Amygdala (tissue), 56 donors: ENCODE results near the gene PELI1.
A peak's percentile ranks its signal among the peaks of the same experiment; 100 is the strongest.

Source experiments
- DNase-seq, 56 donors: peaks; one replicate each; lab custom pipeline; 2025; lab: John Stamatoyannopoulos, UW

Gene PELI1, protein sequence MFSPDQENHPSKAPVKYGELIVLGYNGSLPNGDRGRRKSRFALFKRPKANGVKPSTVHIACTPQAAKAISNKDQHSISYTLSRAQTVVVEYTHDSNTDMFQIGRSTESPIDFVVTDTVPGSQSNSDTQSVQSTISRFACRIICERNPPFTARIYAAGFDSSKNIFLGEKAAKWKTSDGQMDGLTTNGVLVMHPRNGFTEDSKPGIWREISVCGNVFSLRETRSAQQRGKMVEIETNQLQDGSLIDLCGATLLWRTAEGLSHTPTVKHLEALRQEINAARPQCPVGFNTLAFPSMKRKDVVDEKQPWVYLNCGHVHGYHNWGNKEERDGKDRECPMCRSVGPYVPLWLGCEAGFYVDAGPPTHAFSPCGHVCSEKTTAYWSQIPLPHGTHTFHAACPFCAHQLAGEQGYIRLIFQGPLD

DNA sequence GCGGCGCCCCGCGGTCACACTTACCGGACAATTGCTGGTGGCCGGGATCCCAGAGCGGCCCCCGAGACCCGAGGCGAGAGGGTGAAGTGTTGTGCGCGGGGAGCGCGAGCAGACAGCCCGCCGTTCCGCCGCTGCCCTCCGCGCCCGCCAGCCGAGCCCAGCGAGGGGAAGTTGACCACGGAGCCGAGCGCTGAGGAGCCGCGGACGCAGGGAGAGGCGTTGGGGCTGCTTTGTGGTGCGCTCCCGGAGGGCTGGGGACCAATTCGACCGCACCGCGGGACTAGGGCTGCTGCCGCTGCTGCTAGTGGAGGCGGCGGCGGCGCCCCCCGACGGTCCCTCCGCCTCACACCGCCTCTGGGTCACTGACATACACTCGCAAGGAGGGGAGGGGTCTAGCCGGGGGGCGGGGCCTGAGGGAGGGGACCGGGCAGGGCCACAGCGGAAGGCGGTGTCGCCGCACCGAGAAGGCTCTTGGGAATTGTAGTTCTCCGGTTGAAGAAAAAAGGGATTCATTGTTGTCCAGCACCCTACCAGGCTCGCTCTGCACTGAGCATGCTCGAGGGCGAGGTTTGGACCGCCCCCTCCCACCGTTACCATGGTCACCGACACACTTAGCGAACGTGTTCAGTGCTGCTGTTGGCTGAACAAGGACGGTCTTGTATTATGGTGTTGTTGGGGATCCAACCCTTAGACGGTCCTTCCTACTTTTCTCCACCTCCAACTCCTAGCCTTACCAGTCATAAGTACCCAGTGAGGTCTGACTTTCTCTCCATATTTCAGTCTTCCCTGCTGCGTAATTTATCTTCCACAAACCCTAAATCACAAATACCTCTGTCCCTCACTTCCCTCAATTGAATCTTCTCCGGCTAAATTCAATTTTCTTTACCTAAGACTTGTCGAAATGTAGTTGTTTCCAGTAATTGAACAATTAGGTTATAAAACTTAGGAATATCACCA lies at the start of gene PELI1:
Gene PELI1, minus strand, starts transcription at position 364 of the 957 bp plus-strand sequence. CDS start 36,110 bp downstream, outside the sequence.
- DNase-seq = peak; percentile 53 to 99 (median 97)

- no peak for DNase-seq
These were observed 49.3 kb upstream of the PELI1 start for GRCh38 chr2:64193491-64193890.

- no peak for DNase-seq
These were observed 48.5 kb upstream of the PELI1 start for GRCh38 chr2:64192664-64193105.

DNA sequence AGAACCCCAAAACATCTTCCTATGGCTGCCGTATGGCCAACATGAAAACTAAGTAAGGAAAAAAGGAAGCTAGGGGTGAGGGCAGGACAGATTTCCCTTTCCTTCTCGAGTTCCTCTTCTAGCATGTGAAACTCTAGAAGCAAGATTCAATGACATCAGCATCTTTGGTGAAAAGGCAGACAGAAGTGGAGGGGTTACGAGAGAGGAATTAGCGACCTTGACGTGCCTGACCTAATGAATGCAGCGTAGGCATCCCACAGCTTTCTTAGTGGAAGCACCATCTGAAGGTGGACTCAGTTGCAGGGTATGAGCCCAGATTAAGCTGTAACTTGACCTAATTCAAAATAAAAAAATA lies 47.9 kb upstream of the PELI1 start:
- peak in 1 of 56 donors; percentile 22 for DNase-seq

DNA sequence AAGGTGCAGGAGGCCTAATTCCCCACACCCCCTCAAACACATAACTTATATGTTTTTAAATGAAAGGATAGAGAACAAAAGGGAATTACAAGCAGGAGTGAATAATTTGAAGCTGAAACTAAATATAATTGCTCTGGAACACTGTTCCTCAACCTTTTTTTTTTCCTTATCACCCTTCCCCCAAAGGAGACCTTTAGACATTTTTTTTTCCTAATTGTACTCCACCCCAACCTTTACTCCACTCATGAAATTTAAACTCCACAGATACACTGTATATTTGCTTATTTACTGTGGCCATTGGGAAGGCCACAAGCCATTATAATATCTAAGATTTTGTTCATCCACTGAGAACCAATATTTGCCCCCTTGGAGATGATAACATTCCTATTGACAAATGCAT lies 45.4 kb upstream of the PELI1 start:
- DNase-seq = no peak

DNA sequence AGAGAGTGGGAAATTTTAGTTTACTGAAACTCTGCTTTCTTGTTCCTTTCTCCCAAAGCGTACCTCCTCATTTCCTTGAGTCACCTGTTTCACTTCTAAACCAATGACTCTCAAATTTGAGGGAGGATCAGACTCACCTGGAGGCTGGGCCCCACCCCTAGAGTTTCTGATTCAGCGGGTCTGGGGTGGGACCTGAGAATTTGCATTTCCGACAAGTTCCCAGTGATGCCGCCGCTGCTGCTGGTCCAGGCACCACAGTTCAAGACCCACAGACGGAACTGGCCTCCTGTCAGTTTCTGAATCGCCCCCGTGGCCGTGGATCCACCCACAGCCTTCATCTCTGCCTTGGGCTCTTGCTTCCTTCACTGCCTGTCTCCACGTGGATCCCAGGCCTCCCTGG lies 44.9 kb upstream of the PELI1 start:
- DNase-seq = no peak

DNA sequence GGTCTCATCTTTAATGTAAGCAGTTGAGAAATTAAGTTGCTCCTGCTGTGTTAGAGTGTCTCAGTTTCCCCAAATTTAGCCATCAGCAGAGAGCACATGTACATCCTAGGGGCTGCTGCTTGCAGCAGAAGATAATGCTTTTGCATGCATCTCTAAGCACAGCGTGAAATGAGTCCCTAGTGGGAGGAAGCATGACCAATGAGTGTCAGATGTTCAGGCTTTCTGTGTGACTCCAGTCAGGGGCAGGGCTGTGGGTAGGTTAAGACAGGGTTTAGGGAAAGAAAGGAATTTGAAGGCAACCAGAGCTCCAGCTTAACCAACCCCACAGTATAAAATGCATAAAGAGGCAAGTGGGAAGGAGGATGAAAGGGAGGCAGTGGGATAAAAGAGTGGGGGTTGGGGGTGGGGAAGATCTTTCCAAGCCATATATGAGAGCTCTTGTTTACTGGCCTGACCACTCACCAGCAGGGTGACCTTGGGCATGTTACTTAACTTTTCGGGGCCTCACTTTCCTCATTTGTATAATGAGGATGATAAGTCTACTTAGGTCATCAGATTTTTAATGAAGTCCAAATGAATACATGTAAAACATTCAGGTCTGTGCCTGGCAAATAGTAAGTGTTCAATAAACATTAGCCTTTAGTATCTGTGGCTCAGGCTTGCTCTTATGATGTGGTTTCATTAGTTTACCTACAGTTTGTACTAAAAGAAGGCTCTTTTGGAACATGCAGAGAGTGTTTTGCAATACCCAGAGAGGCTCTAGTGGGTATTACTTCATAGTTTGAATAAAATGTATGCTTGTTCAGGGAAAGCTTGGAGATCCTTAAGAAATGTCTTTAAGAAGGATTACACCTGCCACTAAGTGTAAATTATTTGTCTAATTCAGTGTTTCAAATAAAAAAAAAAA lies 42.7 kb upstream of the PELI1 start:
- no peak for DNase-seq

- no peak for DNase-seq
These were observed 35.5 kb upstream of the PELI1 start for GRCh38 chr2:64179582-64180321.

DNA sequence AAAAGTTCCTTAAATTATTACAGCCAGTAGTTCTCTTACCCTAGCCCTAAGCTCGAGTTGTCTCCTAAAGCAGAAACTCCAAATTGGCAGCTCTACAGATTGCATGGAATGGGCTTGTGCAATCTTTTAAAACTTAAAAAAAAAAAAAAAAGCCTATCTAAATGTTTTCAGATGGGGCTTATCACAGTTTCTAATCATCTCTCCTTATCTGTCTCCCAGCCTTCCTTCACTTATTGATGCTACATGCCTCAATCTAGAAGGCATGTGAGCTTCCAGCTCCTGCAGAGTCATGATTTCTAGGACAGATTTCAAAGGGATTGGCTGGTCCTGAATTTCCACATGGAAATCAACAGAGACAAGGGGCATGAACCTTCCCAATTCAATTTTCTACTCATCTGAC lies 33.1 kb upstream of the PELI1 start:
- DNase-seq = no peak

DNA sequence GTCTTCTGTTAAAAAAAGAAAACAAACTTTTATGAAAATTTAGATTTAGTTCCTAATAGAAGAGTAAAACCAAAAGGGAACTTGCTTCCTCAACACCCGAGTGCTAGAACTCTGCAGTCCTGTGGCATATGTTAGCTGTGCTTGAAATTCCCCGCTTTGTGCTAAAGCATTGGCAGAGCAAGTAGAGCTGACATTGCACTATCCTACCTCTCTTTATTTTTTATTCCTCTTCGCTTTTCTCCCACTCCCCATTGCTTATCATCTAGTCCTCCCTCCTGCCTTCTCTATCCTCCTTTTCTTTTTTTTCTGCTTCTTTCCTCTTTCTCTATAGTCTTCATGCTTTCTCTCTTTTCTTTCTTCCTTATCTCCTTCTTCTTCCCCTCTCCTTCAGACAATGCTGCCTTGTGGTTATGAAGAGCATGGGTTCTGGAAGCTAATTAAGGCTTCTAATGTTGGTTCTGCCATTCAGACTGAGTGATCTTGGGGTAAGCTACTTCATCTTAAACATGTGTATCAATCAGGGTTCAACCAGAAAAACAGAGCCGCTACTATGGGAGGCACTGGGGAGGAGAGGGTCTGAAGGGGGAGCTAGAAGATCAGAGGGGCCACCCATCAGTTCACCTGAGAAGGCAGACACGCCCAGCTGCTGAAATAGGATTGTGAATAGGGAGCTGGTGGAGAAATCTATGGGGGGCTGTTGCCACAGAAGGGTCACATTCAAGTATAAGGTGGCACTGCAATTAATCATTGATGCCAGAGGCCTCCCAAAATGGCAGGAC lies 31.4 kb upstream of the PELI1 start:
- no peak for DNase-seq

DNA sequence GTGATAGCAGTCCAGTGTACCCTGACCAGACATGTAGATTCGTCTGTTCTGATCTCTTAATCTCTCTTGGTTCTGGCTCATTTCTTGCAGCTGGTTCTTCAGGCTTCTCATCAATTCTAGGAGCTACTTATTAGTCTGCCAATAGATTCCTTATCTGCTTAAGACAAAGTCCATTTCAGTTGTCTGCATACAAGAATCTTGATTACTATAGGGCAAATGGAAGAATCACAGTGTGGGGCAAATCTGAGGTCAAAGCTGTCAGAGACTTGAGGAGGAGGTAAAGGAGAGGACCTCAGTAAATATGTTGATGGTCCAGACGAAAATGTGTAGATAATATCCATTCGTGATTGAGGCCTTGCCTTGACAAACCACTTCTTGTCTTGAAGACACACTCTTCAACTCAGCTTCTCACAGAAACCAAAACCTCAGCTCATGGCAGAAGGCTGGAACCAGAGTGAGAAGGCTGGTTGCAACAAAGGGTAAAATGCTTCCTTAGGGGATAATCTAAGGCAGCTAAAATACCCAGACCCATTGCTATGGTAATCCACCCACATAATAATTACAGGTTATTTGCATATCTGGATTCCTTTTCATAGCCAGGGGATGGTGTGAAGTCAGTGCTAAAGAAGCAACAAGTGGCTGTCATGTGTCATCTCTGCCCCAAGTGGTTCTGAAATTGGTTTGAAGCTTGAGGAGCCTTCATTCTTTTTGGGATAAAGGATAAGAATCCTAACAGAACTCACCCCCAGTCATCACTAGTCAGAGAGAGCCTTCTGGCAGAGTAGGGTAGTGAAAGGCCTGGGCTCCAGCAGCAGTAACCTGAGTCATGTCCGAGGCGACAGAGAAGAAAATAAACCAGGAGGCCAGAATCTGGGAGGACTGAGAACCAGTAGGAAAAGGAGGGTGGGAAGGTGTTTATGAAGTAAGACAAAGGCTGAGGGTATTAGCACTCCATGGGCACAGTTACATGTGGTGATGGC lies 29.2 kb upstream of the PELI1 start:
- no peak for DNase-seq

GRCh38 chr2:64168756-64169155 lies 24.5 kb upstream of the PELI1 start:
- no peak for DNase-seq

GRCh38 chr2:64168201-64168600 lies 24.0 kb upstream of the PELI1 start:
- DNase-seq = no peak

DNA sequence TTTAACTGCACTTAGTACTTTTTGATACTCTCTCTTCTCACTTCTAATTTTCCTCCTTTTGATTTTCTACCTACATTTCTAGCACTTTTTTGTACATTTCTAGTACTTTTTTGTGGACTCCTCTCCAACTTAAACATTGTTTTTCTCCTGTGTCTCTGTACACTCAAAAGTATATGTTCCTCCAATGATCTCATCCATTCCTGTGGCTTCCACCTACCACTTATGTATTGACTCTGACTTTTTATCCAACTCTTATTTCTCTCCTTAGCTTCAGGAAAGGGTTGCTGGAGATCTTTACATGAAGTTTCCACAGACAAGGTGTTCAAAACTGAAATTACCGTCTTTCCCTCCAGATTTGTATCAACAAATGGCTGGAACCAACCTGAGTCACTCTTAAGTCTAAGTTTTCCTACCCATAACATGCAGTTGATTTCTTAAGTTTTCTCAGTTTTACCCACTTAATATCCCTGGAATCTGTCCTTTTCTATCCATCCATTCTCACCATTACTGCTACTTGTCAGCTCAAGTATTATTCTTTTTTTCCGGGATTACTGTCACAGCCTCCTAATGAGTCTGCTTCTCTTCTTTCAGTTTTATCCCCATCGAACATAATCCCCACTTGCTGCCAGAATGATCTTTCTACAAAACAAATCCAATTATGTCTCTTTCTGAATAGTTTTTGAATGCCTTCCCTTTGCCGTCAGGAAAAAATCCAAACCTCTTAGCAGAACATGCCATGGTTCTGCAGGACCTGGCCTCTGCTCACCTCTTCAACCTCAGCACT lies 22.6 kb upstream of the PELI1 start:
- DNase-seq = no peak

DNA sequence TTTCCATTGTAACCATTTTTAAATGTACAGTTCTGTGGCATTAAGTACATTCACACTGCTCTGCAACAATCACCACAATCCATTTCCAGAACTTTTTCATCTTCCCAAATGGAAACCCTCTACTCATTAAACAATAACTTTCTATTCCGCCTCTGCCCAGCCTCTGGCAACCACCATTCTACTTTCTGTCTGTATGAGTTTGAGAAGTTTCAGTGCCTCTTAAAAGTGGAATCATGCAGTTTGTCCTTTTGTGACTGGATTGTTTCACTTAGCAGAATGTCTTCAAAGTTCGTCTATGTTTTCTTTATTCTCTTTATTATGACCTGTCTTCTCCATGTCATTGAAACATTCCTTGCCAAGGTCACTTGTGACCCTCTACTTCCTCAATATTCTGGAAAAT lies 22.0 kb upstream of the PELI1 start:
- DNase-seq = no peak

GRCh38 chr2:64165706-64166105 lies 21.5 kb upstream of the PELI1 start:
- DNase-seq = no peak

- no peak for DNase-seq
These were observed 20.4 kb upstream of the PELI1 start for GRCh38 chr2:64164629-64165028.
